Superior temporal gyrus (tissue), 1 donor: ENCODE data around the gene SHH.
"Not testable (repeated sequence)": the region's sequence is repeated elsewhere in the genome, so short reads cannot be mapped to it uniquely, and the experiment has no call there.

ENCODE experiments used
- DNase-seq: peaks from one replicate; pipeline ENCODE4 v3.0.0-alpha.2; 2016; ENCODE audit errors: extremely low spot score

SHH gene

DNA sequence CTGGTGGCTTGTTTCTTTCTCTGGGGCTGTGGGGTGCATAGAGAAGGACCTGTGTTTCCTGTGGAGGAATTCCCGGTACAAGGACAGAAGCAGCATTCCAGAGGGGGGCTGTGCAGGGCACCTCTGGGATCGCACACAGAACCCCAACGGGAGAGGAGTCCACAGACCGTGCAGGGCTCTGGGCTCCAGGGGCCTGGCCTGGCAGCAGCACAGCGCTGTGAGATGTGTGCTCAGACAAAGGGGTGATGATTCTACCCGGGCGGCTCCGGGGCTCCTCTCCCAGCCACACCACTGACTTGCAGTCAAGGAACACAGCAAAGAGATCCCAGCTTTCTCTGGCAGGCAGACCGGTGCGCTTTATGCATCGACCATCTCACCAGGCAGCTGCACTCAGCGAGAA is 6.9 kb upstream of the SHH start:
- no peak for DNase-seq

DNA sequence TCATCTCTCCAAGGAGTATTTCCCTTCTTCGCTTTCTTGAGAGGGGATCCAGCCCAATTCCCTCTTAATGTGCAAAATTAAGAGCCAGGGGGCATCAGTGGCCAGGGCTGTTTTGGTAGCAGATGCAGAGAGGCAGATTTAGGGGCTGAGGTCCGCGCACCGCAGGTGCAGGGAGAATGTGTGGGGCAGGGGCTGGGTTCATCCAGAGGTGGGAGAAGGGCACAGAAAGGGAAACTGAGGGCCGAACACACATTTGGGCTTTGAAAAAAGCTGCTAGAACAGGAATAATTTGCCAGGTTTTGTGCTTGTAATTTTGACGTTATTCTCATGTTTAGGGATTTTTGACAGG is 6.5 kb upstream of the SHH start:
- DNase-seq = no peak

GRCh38 chr7:155818154-155818819 is 6.0 kb upstream of the SHH start:
- DNase-seq = no peak

DNA sequence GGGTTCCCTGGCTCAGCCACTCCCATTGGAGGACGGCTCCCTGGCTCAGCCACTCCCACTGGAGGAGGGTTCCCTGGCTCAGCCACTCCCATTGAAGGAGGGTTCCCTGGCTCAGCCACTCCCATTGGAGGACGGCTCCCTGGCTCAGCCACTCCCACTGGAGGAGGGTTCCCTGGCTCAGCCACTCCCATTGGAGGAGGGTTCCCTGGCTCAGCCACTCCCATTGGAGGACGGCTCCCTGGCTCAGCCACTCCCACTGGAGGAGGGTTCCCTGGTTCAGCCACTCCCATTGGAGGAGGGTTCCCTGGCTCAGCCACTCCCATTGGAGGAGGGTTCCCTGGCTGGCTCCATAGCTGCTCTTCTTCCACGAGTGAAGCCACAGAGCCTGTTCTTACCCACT is 5.3 kb upstream of the SHH start:
- not testable (repeated sequence) for DNase-seq

DNA sequence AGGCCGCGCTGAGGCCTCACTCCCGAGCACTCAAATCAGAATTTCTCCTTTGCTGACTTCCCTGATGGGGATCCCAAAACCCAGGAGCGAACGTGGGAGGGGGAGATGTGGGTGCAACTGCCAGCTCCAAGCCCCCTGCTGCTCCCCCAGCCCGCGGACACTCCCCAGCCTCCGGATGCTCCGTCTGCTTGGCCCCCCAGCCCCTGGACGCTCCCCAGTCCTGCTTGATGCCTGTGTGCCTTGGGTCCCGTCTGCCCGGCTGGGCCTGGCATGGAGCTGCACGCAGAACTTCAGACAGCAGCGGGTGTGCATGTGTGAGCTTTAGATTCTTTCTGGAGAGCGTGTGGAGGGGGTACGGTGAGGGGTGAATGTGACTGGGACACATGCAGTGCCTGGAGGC is 4.7 kb upstream of the SHH start:
- DNase-seq = no peak

DNA sequence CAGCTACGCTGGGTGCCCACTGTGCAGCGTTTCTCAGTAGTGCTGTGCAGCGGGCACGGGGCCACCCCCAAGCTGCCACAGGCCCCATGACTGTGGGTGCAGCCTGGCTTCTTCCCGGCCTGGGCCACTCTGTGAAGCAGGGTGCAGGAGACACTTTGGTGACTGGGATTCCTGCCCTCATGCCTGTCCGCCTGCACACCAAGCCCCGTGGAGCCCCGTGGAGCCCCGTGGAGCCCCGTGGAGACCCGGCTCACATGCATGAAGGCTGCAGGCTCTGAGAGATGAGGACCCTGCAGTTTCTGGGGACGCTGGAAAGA is 3.9 kb upstream of the SHH start:
- no peak for DNase-seq

GRCh38 chr7:155815332-155816191 is 3.3 kb upstream of the SHH start:
- peak; percentile 33 for DNase-seq

- DNase-seq = no peak
These were observed 2.3 kb upstream of the SHH start for GRCh38 chr7:155814316-155815276.

GRCh38 chr7:155813546-155814315 is 1.5 kb upstream of the SHH start:
- no peak for DNase-seq

DNA sequence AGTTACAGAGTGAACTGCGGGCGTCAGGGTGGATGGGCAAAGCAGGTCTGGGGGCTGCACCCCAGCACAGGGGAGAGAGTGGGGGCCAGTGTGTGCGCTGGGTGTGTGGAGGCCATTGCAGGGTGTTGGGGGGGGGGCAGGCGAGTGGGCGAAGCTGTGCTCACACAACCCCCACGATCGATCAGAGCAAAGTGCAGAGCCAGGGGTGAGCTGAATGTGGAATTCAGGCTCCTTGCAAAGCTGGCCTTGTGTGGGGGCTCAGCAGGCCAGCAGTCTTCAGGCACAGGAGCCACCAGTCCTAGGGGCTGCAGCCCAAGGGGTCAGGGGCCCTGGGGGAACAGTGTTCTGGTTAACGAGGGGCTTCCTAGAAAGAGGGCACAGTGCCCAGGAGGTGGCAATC is 862 bp upstream of the SHH start:
- no peak for DNase-seq

GRCh38 chr7:155811560-155811894 is 736 bp downstream of the SHH start:
- DNase-seq = no peak

DNA sequence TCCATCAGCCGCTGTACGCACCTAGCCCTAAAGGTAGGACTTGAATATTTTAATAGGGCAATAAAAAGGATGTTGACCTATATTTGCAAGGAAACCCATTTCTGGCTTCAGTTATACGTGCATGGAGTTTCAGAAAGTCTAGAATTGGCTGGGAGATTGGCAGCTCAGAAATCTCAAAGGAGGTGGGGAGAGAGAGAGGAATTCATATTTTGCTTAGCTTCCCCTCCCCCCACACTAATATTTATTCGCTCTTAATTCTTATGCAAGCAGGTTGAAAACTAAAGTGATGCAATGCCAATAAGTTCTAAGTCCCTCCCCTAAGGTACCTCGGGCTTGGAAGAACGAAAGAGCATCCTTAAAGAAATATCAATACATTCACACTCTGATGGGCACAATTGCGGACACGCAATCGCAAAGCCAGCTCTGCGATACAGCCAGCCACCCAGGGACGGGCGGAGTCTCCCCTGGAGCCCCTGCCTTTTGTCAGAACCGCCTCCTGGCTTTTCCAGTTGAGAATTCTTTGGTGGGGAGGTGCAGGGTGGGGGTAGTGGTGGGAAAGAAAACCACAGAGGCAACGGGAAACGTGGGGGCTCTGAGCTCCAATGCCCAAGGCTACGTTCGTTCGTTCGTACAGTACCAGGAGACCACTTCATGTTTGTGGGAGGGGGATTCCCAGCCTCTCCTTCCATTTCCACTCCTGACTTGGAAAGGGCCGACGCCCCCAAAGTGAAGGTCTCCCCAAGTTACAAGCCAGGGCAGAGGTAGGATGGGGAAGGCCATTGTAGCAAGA is 1.3 kb downstream of the SHH start:
- no peak for DNase-seq

- DNase-seq = no peak
These were observed 2.1 kb downstream of the SHH start for GRCh38 chr7:155809947-155810769.

- DNase-seq = no peak
These were observed 2.8 kb downstream of the SHH start for GRCh38 chr7:155809332-155809946.

DNA sequence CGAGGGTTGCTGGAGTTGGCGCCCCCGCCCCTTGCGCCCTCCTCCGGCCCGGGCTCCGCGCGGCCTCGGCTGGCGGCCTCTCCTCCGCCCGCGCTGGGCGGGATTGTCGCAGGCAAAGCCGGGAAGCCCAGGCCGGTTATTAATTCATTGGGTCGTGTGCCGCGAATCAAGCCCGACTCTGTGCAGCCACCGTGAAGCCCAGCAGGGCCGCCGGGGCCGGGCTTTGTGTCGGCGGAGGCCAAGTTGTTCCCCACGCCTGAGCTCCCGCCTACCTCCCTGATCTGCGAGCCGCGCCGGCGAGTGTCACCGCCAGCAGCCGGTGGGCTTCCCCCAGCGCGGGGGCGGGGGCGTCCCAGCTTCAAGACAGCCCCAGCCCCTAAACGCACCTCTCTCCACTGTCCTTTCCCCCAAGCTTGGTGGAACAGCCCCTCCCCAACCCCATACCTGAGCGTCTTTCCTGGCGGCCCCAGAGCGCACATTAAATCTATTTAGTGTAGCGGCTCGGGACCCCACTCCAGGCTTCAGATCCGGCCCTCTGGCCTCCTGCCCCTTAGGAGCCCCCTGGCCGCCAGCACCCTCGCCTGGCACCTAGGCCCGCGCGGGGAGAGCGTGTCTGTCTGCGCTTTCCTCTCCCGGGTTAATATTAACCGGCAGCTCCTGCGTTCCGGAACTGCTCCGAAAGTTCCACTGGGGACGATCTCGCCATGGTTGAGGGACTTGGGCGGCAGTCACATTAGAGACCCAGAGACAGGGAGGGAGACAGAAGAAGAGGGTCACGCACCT is 3.5 kb downstream of the SHH start:
- DNase-seq = no peak

- no peak for DNase-seq
These were observed 4.3 kb downstream of the SHH start for GRCh38 chr7:155807789-155808548.

DNA sequence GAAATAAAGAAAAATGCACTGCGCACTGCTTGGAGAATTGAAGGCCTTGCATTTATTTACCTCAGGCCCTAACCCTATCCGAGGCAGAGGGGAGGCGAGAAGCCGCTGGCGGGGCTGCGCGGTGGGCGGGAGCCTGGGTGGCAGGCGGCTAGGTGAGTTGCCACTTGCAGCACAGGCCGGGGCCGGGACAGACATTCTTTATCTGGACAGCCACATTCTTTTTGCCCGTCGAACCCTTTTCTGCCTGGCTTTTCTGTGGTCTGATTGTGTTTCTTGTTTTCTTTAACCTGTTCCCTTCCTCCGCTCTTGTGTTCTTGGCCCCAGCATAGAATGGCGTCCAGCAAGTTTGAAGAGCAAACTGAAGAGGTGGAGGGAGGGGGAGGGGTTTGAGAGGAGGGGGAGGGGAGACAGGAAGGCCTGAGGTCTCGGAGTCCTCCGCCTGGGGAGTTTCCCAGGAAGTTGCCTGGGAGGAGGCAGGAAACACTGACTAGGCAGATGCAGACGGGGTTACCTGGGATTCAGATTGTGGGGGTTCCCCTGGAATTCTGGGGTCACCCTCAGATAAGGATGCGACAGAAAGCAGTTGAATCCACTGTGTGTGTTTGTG is 5.1 kb downstream of the SHH start:
- no peak for DNase-seq
